Sigmoid colon (tissue), 7 donors: ENCODE data around the gene GID4. TPM values are rescaled to one million over a fixed set of nuclear protein-coding genes. Genes with fewer than 3 reads are reported as not detected.

ENCODE experiments used
- DNase-seq: peaks from one replicate; pipeline ENCODE4 v3.0.0-alpha.2; 2019
- H3K27ac ChIP-seq, 4 donors: fragments of 200-600 bp; sonication (generic); one replicate each; pipeline ENCODE4 v1.5.1; 2016 to 2019; ENCODE audit warnings: mild to moderate bottlenecking in 1 of 4
- H3K27me3 ChIP-seq, 3 donors: fragments of 200-600 bp; sonication (generic); one replicate each; pipeline ENCODE4 v1.5.1; 2019; ENCODE audit warnings: mild to moderate bottlenecking in 1 of 3
- H3K36me3 ChIP-seq, 4 donors: fragments of 200-600 bp; sonication (generic); one replicate each; pipeline ENCODE4 v1.5.1; 2016 to 2019
- H3K4me1 ChIP-seq, 4 donors: fragments of 200-600 bp; sonication (generic); one replicate each; pipeline ENCODE4 v1.5.1; 2017 to 2019
- H3K4me3 ChIP-seq, 4 donors: fragments of 200-600 bp; sonication (generic); one replicate each; pipeline ENCODE4 v1.5.1; 2017 to 2019; ENCODE audit warnings: mild to moderate bottlenecking in 2 of 4, moderate library complexity in 1 of 4
- H3K9me3 ChIP-seq, 4 donors: fragments of 200-600 bp in 3 of 4; sonication (generic) in 3 of 4; one replicate each; pipeline versions ENCODE4 v1.5.1 to v1.6.1; 2013 to 2019
- CTCF ChIP-seq, 4 experiments: fragments of 450-650 bp in 3 of 4; fragments of 200-600 bp in 1 of 4; IDR thresholded peaks; one replicate each; pipeline ENCODE4 v1.5.1; 2016 to 2019; ENCODE audit warnings: antibody characterized with exemption in 4 of 4, mild to moderate bottlenecking in 3 of 4, moderate library complexity in 2 of 4
- EP300 ChIP-seq, 4 donors: sonication (generic); formaldehyde crosslinking; IDR thresholded peaks; one replicate each; pipeline ENCODE4 v1.6.1; 2017; ENCODE audit warnings: antibody characterized with exemption in 4 of 4
- POLR2A ChIP-seq, 2 donors: fragments of 450-650 bp; IDR thresholded peaks; one replicate each; pipeline ENCODE4 v1.6.1; 2016; ENCODE audit warnings: antibody characterized with exemption in 2 of 2, mild to moderate bottlenecking in 2 of 2, moderate library complexity in 2 of 2
- POLR2AphosphoS5 ChIP-seq, 4 donors: sonication (generic); formaldehyde crosslinking; IDR thresholded peaks; one replicate each; pipeline ENCODE4 v1.6.1; 2017; ENCODE audit warnings: antibody characterized with exemption in 4 of 4
- WGBS, 2 donors: extraction: QIAGEN DNeasy Blood & Tissue Kit; methylation state at CpG; one replicate each; pipeline ENCODE4 v1.1.7; 2013; 5-methylcytosine and 5-hydroxymethylcytosine counted together
- intact Hi-C: fragments of 100-400 bp; cut with DNase I; formaldehyde crosslinking; loops from one replicate; pipeline ENCODE4 v1.15.1; 2023
- polyA plus RNA-seq, 3 donors: library from polyadenylated mRNA; stranded (reverse); fragments of 200-250 nt; gene quantifications; one replicate each; pipeline ENCODE4 v1.2.3, GENCODE V29; 2013
- total RNA-seq, 4 donors: library from RNA; depleted of rRNA; stranded (reverse); fragments of >200 nt; gene quantifications; one replicate each; pipeline ENCODE4 v1.1.0, GENCODE V29; 2016
- donor health status: healthy with polysubstance abuse.
- donor health status: Bipolar disorder and iron deficiency.
- donor health status: healthy.

Gene GID4
- total and polyA plus RNA-seq, 7 donors: 2.8 to 25.2 (median 20.0) TPM

GRCh38 chr17:18110636-18111145 lies 71.5 kb downstream of the GID4 start:
- Histone ChIP-seq H3K36me3 (peaks cover 0 to 17% (median 9%) of the 10 kb centered on the region in 4 donors), H3K27me3 (peaks cover 0 to 11% (median 0%) of the 10 kb centered on the region in 3 donors), H3K4me3 (no peak overlapping the region), H3K9me3 (no peaks in the 10 kb centered on the region), H3K4me1 (no peaks in the 10 kb centered on the region), H3K27ac (no peak overlapping the region)
- TF ChIP-seq POLR2A (IDR thresholded peaks at IDR 0.05) (no peak), EP300 (IDR thresholded peaks at IDR 0.05) (no peak), CTCF (IDR thresholded peaks at IDR 0.05) (no peak), POLR2AphosphoS5 (IDR thresholded peaks at IDR 0.05) (no peak)
- intact Hi-C loops: no loop called here
- 46 to 78% methylated on average over 4 of the region's 4 CpGs for WGBS, 2 donors
- DNase-seq: no peak

- Histone ChIP-seq H3K9me3 (no peaks in the 10 kb centered on the region), H3K36me3 (peaks cover 0 to 9% (median 8%) of the 10 kb centered on the region in 4 donors), H3K27ac (no peak overlapping the region), H3K4me3 (no peak overlapping the region), H3K4me1 (no peaks in the 10 kb centered on the region), H3K27me3 (peaks cover 0 to 12% (median 0%) of the 10 kb centered on the region in 3 donors)
- WGBS, 2 donors: 76 to 85% methylated on average over 6 of the region's 6 CpGs
- no peak for DNase-seq
- intact Hi-C loops: no loop called here
- TF ChIP-seq POLR2A (IDR thresholded peaks at IDR 0.05): no peak
- no peak for TF ChIP-seq POLR2AphosphoS5 (IDR thresholded peaks at IDR 0.05)
- TF ChIP-seq EP300 (IDR thresholded peaks at IDR 0.05): no peak
- TF ChIP-seq CTCF (IDR thresholded peaks at IDR 0.05): no peak
These were observed 72.2 kb downstream of the GID4 start for GRCh38 chr17:18111330-18111971.

GRCh38 chr17:18115517-18115916 lies 76.3 kb downstream of the GID4 start:
- Histone ChIP-seq H3K36me3 (no peaks in the 10 kb centered on the region), H3K4me1 (no peaks in the 10 kb centered on the region), H3K27ac (no peak overlapping the region), H3K27me3 (peaks cover 0 to 12% (median 0%) of the 10 kb centered on the region in 3 donors), H3K4me3 (no peak overlapping the region), H3K9me3 (peaks cover 0 to 2% (median 0%) of the 10 kb centered on the region in 4 donors)
- TF ChIP-seq POLR2A (IDR thresholded peaks at IDR 0.05): no peak
- TF ChIP-seq EP300 (IDR thresholded peaks at IDR 0.05): no peak
- no peak for TF ChIP-seq POLR2AphosphoS5 (IDR thresholded peaks at IDR 0.05)
- TF ChIP-seq CTCF (IDR thresholded peaks at IDR 0.05): no peak
- 68 to 87% methylated on average over 7 of the region's 7 CpGs for WGBS, 2 donors
- intact Hi-C loops: no loop called here
- DNase-seq: no peak

- TF ChIP-seq POLR2AphosphoS5 (IDR thresholded peaks at IDR 0.05) (no peak), EP300 (IDR thresholded peaks at IDR 0.05) (no peak), CTCF (IDR thresholded peaks at IDR 0.05) (no peak), POLR2A (IDR thresholded peaks at IDR 0.05) (no peak)
- no peak for DNase-seq
- H3K27me3 ChIP-seq: peaks cover 0 to 12% (median 0%) of the 10 kb centered on the region in 3 donors
- H3K36me3 ChIP-seq: no peaks in the 10 kb centered on the region
- no peak overlapping the region for H3K4me3 ChIP-seq
- WGBS, 2 donors: 87 to 88% methylated on average over 5 of the region's 5 CpGs
- peaks cover 0 to 2% (median 0%) of the 10 kb centered on the region in 4 donors for H3K9me3 ChIP-seq
- H3K27ac ChIP-seq: no peak overlapping the region
- no peaks in the 10 kb centered on the region for H3K4me1 ChIP-seq
- intact Hi-C loops: no loop called here
These were observed 76.9 kb downstream of the GID4 start for GRCh38 chr17:18116078-18116477.
